HG03108 (cell line): ENCODE results near the gene TFR2.

Experiments
- ATAC-seq: cut with Tn5 transposase; IDR thresholded peaks from one replicate; pipeline ENCODE4 v1.9.1; 2021; ENCODE audit warnings: moderate library complexity; ENCODE audit not compliant: unreplicated experiment

TFR2 gene

GRCh38 chr7:100588438-100588837, 52.9 kb downstream of the TFR2 start:
- no peak for ATAC-seq

- peak; percentile 80 for ATAC-seq
These were observed 54.9 kb downstream of the TFR2 start, which contains the start of gene FBXO24 for GRCh38 chr7:100586266-100587025. TSS of gene FBXO24 (plus strand) at chr7:100586328. CDS start at chr7:100586626, 298 bp downstream.

DNA sequence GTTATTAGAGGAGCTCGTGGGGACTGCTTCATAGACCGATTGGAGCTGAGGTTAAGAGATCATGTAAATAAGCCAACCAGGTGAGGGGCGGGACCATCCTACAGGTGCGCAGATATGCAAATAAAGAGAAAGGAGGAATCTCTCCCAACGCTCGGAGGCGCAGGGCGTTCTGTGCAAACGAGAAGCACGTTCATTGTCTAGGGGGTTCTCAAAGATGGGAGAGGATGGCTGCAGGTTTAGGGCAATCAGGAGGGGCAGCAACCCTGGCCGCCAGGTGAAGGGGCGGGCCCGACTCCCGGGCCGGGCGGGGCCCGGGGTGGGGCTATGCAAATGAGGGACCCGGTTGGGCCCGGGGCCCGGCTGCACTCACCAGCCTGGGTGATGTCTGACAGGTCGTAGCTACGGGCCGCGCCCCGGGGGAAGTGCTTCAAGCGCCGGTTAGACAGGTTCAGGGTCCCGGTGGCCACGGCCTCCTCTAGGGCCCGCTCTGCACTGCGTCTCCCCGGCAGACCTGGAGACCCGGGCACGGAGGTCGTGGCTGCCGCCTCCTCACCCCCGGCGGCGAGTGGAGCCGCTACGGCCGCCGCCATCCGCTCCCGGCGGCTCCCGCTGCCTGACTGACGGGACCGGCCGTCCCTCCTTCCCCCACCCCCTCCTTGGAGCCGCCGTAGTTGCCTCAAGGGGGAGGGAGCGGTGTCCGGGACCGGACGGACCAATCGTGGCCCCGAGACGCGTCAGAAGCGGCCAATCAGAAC, 55.7 kb downstream of the TFR2 start, which contains the start of gene LRCH4:
LRCH4 (minus strand) TSS at position 619 of the 755 bp plus-strand sequence; CDS start at position 590, 29 bp downstream.
- peak; percentile 21 for ATAC-seq

- no peak for ATAC-seq
These were observed 56.5 kb downstream of the TFR2 start for GRCh38 chr7:100584683-100585510.

DNA sequence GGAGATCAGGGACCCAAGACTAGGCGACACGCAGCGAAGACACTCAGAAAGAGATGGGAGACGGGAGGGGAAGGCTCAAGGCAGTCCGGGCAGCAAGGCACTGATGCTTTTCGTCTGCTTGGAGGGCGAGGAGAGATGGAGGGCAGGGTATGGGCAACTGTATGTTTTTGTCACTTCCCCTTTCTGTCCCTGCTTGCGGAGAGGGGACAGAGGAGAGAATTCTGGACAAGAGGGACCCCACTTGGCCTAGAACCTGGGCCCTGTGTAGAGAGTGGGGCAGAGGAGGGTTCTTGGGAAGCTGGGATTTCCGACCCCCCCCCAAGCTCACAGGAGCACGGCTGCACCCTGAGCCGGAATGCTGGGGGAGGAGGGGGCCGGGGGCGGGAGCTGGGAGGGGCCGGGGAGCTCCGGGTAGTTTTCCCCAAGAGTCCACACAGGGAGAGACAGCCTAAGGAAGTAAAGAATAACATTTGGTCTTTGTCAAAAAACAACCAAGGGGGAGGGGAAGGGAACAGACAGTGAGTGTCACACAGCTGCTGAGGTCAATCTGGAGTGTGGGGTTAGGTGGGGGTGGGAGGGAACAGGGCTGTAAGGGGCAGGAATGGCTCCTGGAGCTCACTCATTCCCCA, 57.2 kb downstream of the TFR2 start:
- ATAC-seq = no peak

GRCh38 chr7:100583132-100584053, 58.0 kb downstream of the TFR2 start:
- ATAC-seq = no peak

DNA sequence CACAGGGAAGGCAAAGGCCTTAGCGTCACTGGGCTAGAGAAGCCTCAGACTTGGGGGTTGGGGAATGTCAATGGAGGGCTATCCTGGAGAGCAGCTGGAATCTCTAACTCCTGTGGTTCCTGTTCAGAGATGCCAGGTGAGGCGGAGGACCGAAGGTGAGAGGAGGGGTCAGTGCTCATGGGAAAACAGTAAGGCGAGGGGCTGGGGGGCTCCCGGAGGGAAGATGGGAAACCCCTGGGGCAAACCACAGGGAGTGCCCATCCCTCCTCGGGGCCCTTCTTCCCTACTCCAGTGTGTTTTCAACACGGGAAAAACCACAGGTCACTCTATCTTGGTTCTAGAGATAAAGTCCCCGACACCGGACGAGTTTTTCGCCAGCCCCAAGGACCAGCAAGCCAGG, 58.7 kb downstream of the TFR2 start:
- no peak for ATAC-seq

DNA sequence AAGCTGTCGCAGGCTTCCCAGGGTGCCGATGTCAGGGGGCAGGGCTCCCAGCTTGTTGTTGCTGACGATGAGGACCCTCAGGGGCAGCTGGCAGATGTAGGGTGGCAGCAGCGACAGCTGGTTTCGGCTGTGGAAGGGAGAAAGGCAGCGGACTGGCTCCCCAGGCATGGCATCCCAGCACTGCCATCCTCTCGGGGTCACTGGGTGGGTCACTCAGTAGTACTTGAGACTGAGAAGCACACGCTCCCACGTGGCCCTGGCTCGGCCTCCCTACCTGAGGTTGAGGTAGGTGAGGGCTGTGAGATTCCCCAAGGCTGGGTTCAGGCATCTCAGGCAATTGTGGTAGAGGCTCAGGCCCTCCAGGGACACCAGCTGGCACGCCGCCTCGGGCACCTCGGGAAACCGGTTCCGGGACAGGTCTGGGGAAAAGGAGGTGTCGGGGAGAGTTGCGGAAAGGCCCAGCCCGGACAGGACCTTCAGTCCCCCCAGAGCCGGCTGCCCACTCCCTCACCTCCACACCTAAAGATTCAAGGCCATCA, 59.2 kb downstream of the TFR2 start:
- ATAC-seq = no peak

- ATAC-seq = no peak
These were observed 60.7 kb downstream of the TFR2 start for GRCh38 chr7:100580466-100581283.

DNA sequence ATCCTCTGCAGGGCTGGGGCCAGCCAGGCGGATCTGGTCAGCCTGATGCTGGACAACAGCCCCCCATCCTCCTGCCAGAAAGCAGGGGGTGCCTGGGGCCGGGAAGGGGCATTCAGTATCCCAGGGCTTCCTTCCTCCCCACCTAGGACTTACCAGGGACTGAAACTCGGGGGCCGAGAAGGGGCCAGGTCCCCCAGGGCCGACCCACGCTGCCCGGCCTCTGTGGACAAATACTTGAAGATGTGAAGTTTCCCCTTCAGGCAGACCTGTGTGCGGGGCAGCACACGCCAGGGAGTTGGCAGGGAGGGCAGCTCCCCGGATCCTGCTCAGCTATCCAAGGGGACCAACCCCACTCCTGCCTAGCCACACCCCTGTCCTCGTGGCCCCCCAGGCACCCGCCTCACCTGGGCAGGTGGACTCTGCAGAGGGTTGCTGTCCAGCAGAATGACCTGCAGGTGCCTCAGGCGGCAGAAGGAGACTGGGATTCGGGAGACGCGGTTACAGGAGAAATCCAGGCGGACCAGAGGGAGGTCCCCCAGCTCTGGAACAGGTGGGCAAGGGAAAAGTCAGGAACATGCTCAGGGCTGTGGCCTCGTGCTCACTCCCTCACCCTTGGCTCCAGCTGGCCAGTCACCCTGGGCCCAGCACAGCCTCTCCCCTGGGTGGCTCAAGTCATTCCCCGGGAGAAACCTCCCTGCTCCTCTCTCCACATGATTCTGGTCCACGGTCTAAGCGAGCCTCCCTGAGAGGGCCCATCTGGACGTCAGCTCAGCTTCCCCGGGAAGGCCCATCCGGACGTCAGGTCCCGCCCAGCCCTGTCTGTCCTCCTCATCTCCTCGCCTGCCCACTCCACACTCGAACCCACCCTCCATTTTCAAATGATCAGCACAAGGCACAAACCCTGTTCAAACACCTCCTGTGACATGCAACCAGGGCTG, 62.8 kb downstream of the TFR2 start:
- ATAC-seq = no peak

- ATAC-seq = no peak
These were observed 63.8 kb downstream of the TFR2 start for GRCh38 chr7:100577507-100577906.

DNA sequence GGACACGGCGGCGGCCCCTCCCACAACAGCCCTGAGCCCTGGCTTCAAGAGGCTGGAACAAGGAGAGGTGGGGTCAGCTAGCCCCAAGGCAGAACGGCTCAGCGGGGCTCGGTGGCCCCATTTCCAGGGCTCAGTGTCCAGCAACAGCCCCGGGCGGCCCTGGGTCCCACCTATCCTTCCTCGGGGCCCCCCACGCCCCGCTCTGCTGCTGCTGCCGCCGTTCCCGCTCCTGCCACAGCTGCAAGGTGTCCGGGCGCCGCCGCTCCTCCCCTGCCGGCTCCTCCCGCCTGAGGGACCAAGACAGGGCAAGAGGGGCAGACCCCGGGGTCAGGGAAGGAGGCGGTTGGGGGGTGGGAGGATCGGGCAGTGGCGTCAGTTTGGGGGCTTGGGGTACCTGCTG, 64.2 kb downstream of the TFR2 start:
- no peak for ATAC-seq

DNA sequence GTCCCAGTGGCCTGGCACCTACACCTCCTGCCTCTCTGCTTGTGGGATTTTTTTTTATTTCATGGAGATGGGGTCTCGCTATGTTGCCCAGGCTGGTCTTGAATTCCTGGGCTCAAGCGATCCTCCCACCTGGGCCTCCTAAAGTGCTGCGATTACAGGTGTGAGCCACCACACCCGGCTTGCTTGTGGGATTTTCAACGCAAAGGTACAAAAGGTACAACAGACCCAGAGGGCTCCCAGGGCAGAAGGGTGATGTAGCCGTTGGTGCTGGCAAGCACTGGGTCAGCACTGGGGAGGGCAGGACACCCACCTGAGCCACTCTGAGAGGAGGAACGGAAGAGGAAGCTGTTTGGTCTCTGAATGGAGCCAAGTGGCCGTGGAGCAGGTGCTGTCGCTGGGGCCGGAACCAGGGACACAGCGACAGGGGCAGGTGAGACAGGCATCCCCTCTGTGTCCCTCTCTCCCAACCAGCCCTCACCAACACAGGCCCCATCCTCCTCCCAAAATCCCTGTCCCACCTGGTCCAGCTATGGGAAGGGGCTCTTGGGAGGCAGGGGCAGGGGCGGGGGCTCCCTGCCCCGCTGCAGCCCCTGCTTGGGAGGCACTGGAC, 64.9 kb downstream of the TFR2 start:
- ATAC-seq = no peak

GRCh38 chr7:100575746-100576383, 65.5 kb downstream of the TFR2 start:
- no peak for ATAC-seq

DNA sequence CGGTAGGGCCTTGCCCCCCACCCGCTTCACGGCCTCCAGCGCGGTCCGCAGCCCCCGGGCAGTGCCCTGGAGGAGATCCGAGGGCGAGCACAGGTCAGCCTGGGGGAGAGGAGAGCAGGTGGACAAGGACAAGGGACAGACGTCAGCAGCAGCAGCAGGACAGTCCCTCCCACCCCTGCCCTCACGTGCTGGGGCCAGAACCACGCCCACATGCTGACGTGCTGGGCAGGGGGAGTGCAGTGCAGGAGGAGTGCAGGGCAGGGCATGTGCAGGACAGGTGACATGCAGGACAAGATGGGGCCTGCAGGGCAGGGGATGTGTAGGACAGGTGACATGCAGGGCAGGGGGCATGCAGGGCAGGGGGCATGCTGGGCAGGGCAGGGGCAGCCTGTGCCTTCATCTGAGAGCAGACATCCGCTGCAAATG, 66.1 kb downstream of the TFR2 start:
- ATAC-seq = no peak

- ATAC-seq = no peak
These were observed 66.8 kb downstream of the TFR2 start for GRCh38 chr7:100574362-100575205.
